Fibroblast of lung (primary cell): Measurements from ENCODE around the gene SH3TC2.

Source experiments
- EZH2 ChIP-seq: IDR thresholded peaks from 2 replicates; pipeline ENCODE4 v1.5.1; 2012; ENCODE audit warnings: low read length, control low read depth, mild to moderate bottlenecking; ENCODE audit errors: missing control alignments
- TF ChIP-seq, protein P1 (sequence below), 2 donors: IDR thresholded peaks in 1 of 2; conservative IDR thresholded peaks in 1 of 2; 1 replicate in 1 of 2; 2 replicates in 1 of 2; pipeline ENCODE4 v1.5.1; 2011 to 2012; ENCODE audit warnings: low read length in 2 of 2, control low read depth in 1 of 2, inconsistent platforms in 1 of 2, low read depth in 1 of 2, mild to moderate bottlenecking in 1 of 2

DNA sequence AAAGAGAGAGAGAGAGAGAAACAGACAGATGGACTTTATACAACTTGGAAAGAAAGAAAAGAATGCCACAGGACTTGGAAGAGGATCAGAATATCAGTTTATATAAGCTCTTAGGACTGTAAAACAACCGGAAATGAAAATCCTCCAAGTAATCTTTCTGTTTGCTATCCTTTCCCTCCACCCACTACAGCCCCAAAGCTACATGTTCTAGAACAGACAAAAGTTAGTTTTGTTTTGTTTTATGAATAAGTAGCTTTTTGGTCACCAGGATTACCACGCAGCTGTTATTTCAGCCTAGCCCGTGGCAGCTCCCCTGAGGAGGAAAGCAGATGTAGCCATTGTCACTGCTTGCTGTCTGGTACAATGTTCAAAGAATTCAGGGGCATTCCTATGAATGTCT is 66.6 kb downstream of the SH3TC2 start:
- TF ChIP-seq, protein P1, sequence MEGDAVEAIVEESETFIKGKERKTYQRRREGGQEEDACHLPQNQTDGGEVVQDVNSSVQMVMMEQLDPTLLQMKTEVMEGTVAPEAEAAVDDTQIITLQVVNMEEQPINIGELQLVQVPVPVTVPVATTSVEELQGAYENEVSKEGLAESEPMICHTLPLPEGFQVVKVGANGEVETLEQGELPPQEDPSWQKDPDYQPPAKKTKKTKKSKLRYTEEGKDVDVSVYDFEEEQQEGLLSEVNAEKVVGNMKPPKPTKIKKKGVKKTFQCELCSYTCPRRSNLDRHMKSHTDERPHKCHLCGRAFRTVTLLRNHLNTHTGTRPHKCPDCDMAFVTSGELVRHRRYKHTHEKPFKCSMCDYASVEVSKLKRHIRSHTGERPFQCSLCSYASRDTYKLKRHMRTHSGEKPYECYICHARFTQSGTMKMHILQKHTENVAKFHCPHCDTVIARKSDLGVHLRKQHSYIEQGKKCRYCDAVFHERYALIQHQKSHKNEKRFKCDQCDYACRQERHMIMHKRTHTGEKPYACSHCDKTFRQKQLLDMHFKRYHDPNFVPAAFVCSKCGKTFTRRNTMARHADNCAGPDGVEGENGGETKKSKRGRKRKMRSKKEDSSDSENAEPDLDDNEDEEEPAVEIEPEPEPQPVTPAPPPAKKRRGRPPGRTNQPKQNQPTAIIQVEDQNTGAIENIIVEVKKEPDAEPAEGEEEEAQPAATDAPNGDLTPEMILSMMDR (conservative IDR thresholded peaks at IDR 0.05 in 1 of 2, IDR thresholded peaks at IDR 0.05 in 1 of 2; ENCODE audit: low read depth in 1 of 2, low read length in 2 of 2), result no peak
- TF ChIP-seq EZH2, result no peak
